Measurements from ENCODE around the gene RNF133.

The RNF133 gene

DNA sequence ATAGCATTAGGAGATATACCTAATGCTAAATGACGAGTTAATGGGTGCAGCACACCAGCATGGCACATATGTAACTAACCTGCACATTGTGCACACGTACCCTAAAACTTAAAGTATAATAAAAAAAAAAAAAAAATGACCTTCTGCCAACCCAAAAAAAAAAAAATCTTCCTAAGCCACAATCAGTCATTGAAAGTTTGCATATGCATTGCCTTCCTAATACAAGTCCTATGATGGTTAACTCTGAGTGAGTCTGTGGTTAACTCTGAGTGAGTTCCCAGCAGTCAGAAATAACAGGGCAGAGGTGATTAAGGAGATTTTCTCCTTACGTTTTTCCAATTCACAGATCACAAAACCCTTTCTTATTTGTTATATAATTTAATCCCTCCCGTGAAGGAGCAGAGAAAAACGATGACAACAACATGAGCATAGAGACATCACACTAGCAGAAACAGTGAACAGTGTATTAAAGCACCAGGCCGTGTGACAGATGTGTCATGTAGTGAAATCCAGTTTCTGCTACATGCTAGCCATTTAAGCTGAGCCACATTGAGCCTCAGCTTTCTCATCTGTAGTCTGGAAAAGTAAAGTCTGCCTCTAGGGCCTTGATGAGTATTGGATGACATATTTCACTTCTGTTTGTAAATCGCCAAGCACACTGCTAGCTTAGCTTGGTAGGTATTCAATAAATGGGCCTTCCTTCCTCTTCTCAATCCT, 11.2 kb upstream of the RNF133 start:
- H3K27ac Mint-ChIP-seq, result no peak overlapping the region
- H3K27me3 Mint-ChIP-seq (ENCODE audit: low read depth), result no peaks in the 10 kb centered on the region
- no peaks in the 10 kb centered on the region for H3K36me3 Mint-ChIP-seq (ENCODE audit: low read depth)
- no peaks in the 10 kb centered on the region for H3K9me3 Mint-ChIP-seq
- H3K4me1 Mint-ChIP-seq (ENCODE audit: low read depth), result no peaks in the 10 kb centered on the region
- DNase-seq (ENCODE audit: low spot score), result no peak
- no peak overlapping the region for H3K4me3 Mint-ChIP-seq

GRCh38 chr7:122706836-122707235, 7.9 kb upstream of the RNF133 start:
- Mint-ChIP-seq H3K4me1 (ENCODE audit: low read depth) (no peaks in the 10 kb centered on the region), H3K9me3 (no peaks in the 10 kb centered on the region), H3K27ac (no peak overlapping the region), H3K27me3 (ENCODE audit: low read depth) (no peaks in the 10 kb centered on the region), H3K4me3 (no peak overlapping the region), H3K36me3 (ENCODE audit: low read depth) (no peaks in the 10 kb centered on the region)
- DNase-seq (ENCODE audit: low spot score), result no peak

DNA sequence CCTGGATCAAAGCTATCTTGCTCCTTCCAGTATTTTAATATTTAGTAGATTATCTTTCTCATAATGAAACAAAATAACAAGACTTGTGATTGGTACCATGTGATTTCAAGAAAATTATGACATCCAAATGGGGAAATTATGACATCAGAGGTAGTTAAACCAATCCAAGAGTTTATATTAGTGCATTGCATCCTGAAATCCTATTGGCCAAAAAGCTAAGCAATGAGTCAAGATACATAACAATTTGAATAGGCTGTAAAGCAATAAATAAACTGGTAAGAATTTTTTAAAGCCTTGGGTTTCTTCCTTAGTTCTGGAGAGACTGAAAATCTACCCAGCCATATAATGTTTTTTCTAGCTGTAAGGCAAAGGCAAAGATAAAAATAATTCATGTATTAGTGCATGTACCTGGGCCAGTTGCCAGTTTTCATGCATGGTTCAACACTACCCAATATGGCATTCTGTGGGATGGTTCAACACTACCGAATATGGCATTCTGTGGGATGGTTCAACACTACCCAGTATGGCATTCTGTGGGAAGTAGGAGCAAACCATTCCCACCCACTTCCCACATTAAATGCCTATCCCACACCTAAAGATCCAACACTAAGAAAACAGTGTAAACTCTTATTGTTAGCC, 4.1 kb upstream of the RNF133 start, which contains the start of gene RNF148:
RNF148 (minus strand) TSS at position 51 of the 639 bp plus-strand sequence. CDS start 172 bp downstream, outside the sequence.
- H3K4me1 Mint-ChIP-seq (ENCODE audit: low read depth), result no peaks in the 10 kb centered on the region
- no peak within 1 kb of the TSS for H3K4me3 Mint-ChIP-seq
- DNase-seq (ENCODE audit: low spot score), result no peak
- H3K36me3 Mint-ChIP-seq (ENCODE audit: low read depth), result no peaks in the 10 kb centered on the region
- H3K9me3 Mint-ChIP-seq, result no peaks in the 10 kb centered on the region
- H3K27ac Mint-ChIP-seq, result no peak within 1 kb of the TSS
- no peaks in the 10 kb centered on the region for H3K27me3 Mint-ChIP-seq (ENCODE audit: low read depth)

GRCh38 chr7:122695816-122696215, 3.1 kb downstream of the RNF133 start:
- no peak for DNase-seq (ENCODE audit: low spot score)
- Mint-ChIP-seq H3K27ac (no peak overlapping the region), H3K36me3 (ENCODE audit: low read depth) (no peaks in the 10 kb centered on the region), H3K4me1 (ENCODE audit: low read depth) (no peaks in the 10 kb centered on the region), H3K4me3 (no peak overlapping the region), H3K9me3 (peaks cover 11% of the 10 kb centered on the region), H3K27me3 (ENCODE audit: low read depth) (no peaks in the 10 kb centered on the region)

- Mint-ChIP-seq H3K27me3 (ENCODE audit: low read depth) (no peaks in the 10 kb centered on the region), H3K4me1 (ENCODE audit: low read depth) (no peaks in the 10 kb centered on the region), H3K27ac (no peak overlapping the region), H3K36me3 (ENCODE audit: low read depth) (no peaks in the 10 kb centered on the region), H3K9me3 (peaks cover 11% of the 10 kb centered on the region), H3K4me3 (no peak overlapping the region)
- no peak for DNase-seq (ENCODE audit: low spot score)
Observed at GRCh38 chr7:122694697-122695096, 4.2 kb downstream of the RNF133 start.

DNA sequence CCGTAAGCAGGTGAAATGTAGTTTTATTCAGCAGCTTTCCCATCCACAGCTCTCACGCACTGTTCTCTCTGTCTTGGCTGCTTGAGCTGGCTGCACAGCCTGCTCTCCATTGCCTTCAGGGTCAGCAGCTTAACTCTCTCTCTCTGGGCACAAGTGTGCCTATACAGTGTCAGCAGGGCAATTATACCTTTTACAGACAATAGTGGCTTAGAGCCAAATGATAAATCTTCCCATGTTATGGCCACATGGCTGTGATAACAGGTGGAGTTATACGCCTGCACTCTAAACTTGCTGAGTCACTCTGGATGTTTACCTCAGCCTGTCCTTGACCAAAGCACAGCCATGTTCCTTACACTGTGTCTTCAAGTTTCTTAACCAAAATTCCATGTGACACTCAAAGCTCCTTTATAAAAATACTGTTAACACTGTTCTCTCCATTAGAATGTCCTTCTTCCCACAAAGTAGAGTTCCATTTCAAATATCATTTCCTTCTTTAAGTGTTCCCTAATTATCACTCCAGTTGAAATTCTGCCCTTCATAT, 6.1 kb downstream of the RNF133 start:
- Mint-ChIP-seq H3K36me3 (ENCODE audit: low read depth) (no peaks in the 10 kb centered on the region), H3K27ac (no peak overlapping the region), H3K4me3 (no peak overlapping the region), H3K27me3 (ENCODE audit: low read depth) (no peaks in the 10 kb centered on the region), H3K4me1 (ENCODE audit: low read depth) (no peaks in the 10 kb centered on the region), H3K9me3 (peaks cover 11% of the 10 kb centered on the region)
- no peak for DNase-seq (ENCODE audit: low spot score)

DNA sequence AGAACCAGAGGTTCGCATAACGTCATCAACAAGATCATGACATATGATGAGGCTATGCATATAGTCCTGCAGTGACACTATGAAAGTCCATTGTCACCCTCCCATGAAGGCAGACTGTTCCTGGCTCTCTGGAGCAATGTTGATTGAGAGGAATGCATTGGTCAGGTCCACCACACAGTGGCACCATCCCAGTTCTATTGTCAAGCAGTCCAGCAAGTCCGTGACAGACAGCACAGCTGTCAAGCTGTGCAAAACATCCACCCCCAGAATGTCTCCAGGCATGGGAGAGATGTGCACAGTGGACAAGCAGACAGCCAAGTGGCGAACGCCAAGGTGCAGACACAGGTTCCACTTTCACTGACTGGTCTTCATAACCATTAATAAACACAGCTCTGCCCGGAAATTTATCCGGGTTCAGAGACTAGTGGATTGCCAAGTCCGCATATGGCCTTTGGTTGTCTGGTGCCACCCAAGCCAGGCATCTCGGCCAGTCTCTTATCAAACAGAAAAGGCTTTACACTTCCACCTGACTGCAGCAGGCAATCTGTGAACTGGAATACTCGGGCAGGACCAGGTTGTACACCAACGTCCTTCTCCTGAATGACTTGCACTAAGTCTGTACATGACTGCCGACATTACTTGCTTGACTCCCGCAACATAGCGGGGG, 7.2 kb downstream of the RNF133 start:
- H3K4me1 Mint-ChIP-seq (ENCODE audit: low read depth), result no peaks in the 10 kb centered on the region
- H3K4me3 Mint-ChIP-seq, result no peak overlapping the region
- no peaks in the 10 kb centered on the region for H3K36me3 Mint-ChIP-seq (ENCODE audit: low read depth)

DNA sequence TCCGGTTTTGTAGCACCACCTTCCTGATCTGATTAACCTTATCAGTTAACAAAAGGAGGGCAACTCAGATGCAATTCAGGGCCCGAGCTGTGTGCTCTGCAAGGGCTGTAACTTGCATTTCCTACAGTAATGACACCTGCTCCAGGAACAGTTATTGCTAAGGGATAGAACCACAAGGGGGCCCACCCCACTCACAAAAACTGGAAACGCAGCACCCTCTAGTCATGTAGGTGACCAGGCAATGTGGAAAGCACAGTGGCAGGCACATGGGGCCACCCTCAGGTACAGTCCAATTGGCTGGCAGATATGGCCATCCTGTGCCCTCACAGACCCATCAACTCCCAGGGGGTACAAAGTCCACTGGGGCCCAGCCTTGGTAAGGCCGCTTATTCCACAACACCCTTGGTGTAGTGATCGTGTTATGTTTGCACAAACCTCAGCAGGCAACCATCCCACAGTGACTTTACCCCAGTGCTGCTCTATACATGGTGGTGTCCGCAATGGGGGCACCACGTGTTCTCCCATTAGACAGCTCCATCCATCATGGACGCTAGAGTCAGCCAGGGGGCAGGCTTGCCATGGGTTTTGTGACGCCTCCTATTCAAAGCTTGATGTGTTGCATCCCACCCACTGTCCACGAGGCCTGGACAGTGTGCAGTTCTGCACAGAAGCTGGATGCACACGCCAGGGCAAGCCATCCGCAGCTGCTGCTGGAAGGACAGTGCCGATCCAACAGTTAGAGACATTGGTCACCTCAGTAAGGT, 9.4 kb downstream of the RNF133 start:
- peaks cover 11% of the 10 kb centered on the region for H3K9me3 Mint-ChIP-seq
- H3K27me3 Mint-ChIP-seq (ENCODE audit: low read depth), result no peaks in the 10 kb centered on the region

More for the DNA sequence above, 7.2 kb downstream of the RNF133 start:
- Mint-ChIP-seq H3K27me3 (ENCODE audit: low read depth) (no peaks in the 10 kb centered on the region), H3K27ac (no peak overlapping the region), H3K9me3 (peaks cover 11% of the 10 kb centered on the region)
- no peak for DNase-seq (ENCODE audit: low spot score)

GRCh38 chr7:122688400-122688998, 10.4 kb downstream of the RNF133 start:
- Mint-ChIP-seq H3K27me3 (ENCODE audit: low read depth) (no peaks in the 10 kb centered on the region), H3K27ac (no peak overlapping the region), H3K36me3 (ENCODE audit: low read depth) (no peaks in the 10 kb centered on the region), H3K4me1 (ENCODE audit: low read depth) (no peaks in the 10 kb centered on the region), H3K9me3 (peaks cover 6% of the 10 kb centered on the region), H3K4me3 (no peak overlapping the region)
- no peak for DNase-seq (ENCODE audit: low spot score)

More for the DNA sequence above, 9.4 kb downstream of the RNF133 start:
- DNase-seq (ENCODE audit: low spot score), result no peak
- no peak overlapping the region for H3K4me3 Mint-ChIP-seq
- H3K4me1 Mint-ChIP-seq (ENCODE audit: low read depth), result no peaks in the 10 kb centered on the region
- H3K27ac Mint-ChIP-seq, result no peak overlapping the region
- H3K36me3 Mint-ChIP-seq (ENCODE audit: low read depth), result no peaks in the 10 kb centered on the region

DNA sequence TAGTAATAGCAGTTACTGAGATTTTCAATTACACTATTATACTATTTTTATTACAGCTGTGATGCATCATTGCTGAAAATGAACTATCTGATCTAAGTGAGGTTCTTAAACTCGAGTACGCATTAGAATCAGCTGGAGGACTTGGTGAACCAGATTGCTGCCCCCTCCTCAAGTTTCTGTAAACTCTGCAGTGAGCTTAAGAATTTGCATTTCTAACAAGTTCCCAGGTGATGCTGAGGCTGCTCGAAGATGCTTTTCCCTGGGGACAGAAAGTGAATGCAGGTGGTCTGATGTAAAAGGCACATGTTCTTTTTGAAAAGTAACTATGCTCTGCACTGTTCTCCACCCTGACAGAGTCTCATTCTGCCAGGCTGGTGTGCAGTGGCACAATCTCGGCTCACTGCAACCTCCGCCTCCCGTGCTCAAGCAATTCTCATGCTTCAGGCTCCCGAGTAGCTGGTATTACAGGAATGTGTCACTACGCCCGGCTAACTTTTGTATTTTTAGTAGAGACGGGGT, 12.5 kb downstream of the RNF133 start:
- Mint-ChIP-seq H3K4me3 (no peak overlapping the region), H3K9me3 (no peaks in the 10 kb centered on the region)

DNA sequence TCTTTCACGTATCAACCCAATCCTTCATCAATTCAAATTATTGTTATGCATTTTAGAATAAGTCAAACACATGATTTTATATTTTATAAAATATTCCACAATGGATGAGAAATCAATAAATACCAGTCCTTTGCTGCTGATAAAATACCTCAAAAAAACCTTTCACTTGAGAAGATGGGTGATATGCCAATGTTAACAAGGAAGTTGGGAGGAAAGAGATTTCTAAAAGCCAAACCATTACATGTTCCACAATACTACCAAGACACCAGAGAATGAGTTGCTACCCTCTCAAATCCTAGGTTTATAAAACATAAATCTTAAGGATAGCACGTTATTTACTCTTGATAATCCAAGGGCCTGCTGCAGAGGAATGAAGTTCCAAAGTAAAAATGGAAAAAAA, 14.4 kb downstream of the RNF133 start:
- H3K27ac Mint-ChIP-seq, result no peak overlapping the region

More for the DNA sequence above, 12.5 kb downstream of the RNF133 start:
- Mint-ChIP-seq H3K36me3 (ENCODE audit: low read depth) (no peaks in the 10 kb centered on the region), H3K27me3 (ENCODE audit: low read depth) (no peaks in the 10 kb centered on the region), H3K27ac (no peak overlapping the region), H3K4me1 (ENCODE audit: low read depth) (no peaks in the 10 kb centered on the region)
- DNase-seq (ENCODE audit: low spot score), result no peak

GRCh38 chr7:122682815-122683550, 15.9 kb downstream of the RNF133 start:
- Mint-ChIP-seq H3K27ac (no peak overlapping the region), H3K4me3 (no peak overlapping the region), H3K36me3 (ENCODE audit: low read depth) (no peaks in the 10 kb centered on the region), H3K27me3 (ENCODE audit: low read depth) (no peaks in the 10 kb centered on the region), H3K4me1 (ENCODE audit: low read depth) (no peaks in the 10 kb centered on the region), H3K9me3 (peaks cover 4% of the 10 kb centered on the region)
- no peak for DNase-seq (ENCODE audit: low spot score)

More for the DNA sequence above, 14.4 kb downstream of the RNF133 start:
- DNase-seq (ENCODE audit: low spot score), result no peak
- H3K9me3 Mint-ChIP-seq, result peaks cover 4% of the 10 kb centered on the region
- H3K36me3 Mint-ChIP-seq (ENCODE audit: low read depth), result no peaks in the 10 kb centered on the region
- H3K27me3 Mint-ChIP-seq (ENCODE audit: low read depth), result no peaks in the 10 kb centered on the region
- H3K4me1 Mint-ChIP-seq (ENCODE audit: low read depth), result no peaks in the 10 kb centered on the region
- no peak overlapping the region for H3K4me3 Mint-ChIP-seq
